ENCODE data around the gene OLIG2.

DNA sequence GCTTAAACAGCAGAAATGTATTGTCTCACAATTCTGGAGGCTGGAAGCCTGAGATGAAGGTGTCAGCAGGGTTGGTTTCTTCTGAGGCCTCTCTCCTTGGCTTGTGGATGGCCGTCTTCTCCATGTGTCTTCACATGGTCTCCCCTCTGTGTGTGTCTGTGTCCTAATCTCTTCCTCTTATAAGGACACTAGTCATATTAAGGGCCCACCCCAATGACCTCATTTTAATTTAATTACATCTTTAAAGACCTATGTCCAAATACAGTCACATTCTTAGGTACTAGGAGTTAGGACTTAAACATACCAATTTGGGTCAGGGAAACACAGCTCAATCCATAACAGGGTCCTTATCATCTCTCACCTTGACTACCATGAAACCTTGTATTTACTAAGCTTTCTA is 14.8 kb upstream of the OLIG2 start:
- TF ChIP-seq ZNF274 (IDR thresholded peaks at IDR 0.05; ENCODE audit: low read depth, low read length) (no peak), YY1 (IDR thresholded peaks at IDR 0.05; ENCODE audit: insufficient read depth, insufficient read length) (no peak)

Data from NT2/D1 (cell line).